Panc1 (cell line): ENCODE data around the gene KIFC3. TPM values are rescaled to one million over a fixed set of nuclear protein-coding genes. Genes with fewer than 3 reads are reported as not detected.

Experiments used
- ATAC-seq: fragments of 200-7000 bp; cut with Tn5 transposase; 2 replicates; pipeline ENCODE4 v1.9.1; 2020; ENCODE audit warnings: mild to moderate bottlenecking, moderate library complexity
- BruUV-seq: library from RNA; stranded (reverse); fragments of 400-500 nt; replicated peaks from 2 replicates; lab custom pipeline; 2021; lab: Mats Ljungman, UMichigan
- CTCF ChIA-PET: fragments of 300-600 bp; sonication (Branson Sonifier 250); formaldehyde crosslinking; loops from one replicate; lab custom pipeline; 2022; ENCODE audit warnings: antibody characterized with exemption; lab: Charles Lee
- POLR2A ChIA-PET: fragments of 300-600 bp; sonication (Branson Sonifier 250); formaldehyde crosslinking; loops from one replicate; lab custom pipeline; 2022; ENCODE audit warnings: antibody characterized with exemption; lab: Charles Lee
- DNase-seq: peaks from one replicate; pipeline ENCODE4 v3.0.0-alpha.2; 2010; ENCODE audit warnings: low read depth, low spot score
- H3K27ac ChIP-seq: 2 replicates; pipeline ENCODE4 v1.5.1; 2011; ENCODE audit warnings: mild to moderate bottlenecking, low read length, inconsistent platforms
- H3K27me3 ChIP-seq: fragments of 200-500 bp; sonication (Bioruptor generic); 2 replicates; pipeline ENCODE4 v1.6.0; 2014; ENCODE audit warnings: low read length, inconsistent platforms; ENCODE audit not compliant: control insufficient read depth, insufficient read depth
- H3K36me3 ChIP-seq: fragments of 200-500 bp; sonication (Bioruptor generic); 2 replicates; pipeline ENCODE4 v1.5.1; 2014; ENCODE audit warnings: inconsistent platforms, mild to moderate bottlenecking, low read length, moderate library complexity; ENCODE audit not compliant: control insufficient read depth, insufficient read depth
- H3K4me1 ChIP-seq: 2 replicates; pipeline ENCODE4 v1.5.1; 2011; ENCODE audit warnings: inconsistent platforms, mild to moderate bottlenecking, low read length, moderate library complexity; ENCODE audit not compliant: control insufficient read depth, insufficient read depth
- H3K4me3 ChIP-seq, 2 experiments: 2 replicates each; pipeline ENCODE4 v1.5.1; 2011 to 2012; ENCODE audit warnings: low read depth in 2 of 2, low read length in 2 of 2, mild to moderate bottlenecking in 2 of 2, inconsistent platforms in 1 of 2, moderate library complexity in 1 of 2
- H3K9me3 ChIP-seq: fragments of 200-500 bp; sonication (Bioruptor generic); 2 replicates; pipeline ENCODE4 v1.5.1; 2014; ENCODE audit warnings: low read depth, mild to moderate bottlenecking, inconsistent platforms, low read length, moderate library complexity; ENCODE audit not compliant: control insufficient read depth, insufficient read depth
- POLR2AphosphoS5 ChIP-seq: IDR thresholded peaks from 2 replicates; pipeline ENCODE4 v1.6.1; 2012; ENCODE audit warnings: mild to moderate bottlenecking, low read depth, low read length, moderate library complexity
- SIN3A ChIP-seq: IDR thresholded peaks from 2 replicates; pipeline ENCODE4 v1.6.1; 2012; ENCODE audit warnings: low read depth, mild to moderate bottlenecking, low read length, moderate library complexity, borderline replicate concordance; ENCODE audit not compliant: insufficient read depth
- TCF7L2 ChIP-seq: IDR thresholded peaks from 2 replicates; pipeline ENCODE4 v1.6.1; 2011; ENCODE audit warnings: mild to moderate bottlenecking, low read depth, low read length, inconsistent platforms
- in situ Hi-C: cut with HindIII; loops from 2 replicates; pipeline ENCODE4 v1.10.0; 2016; ENCODE audit warnings: low sequenced_read_pairs, low pct_unique_long_range_greater_than_20kb
- intact Hi-C: fragments of 100-400 bp; cut with micrococcal nuclease; formaldehyde crosslinking; loops from one replicate; pipeline ENCODE4 v1.10.0; 2022; ENCODE audit not compliant: unreplicated experiment
- total RNA-seq: library from RNA; stranded (reverse); gene quantifications from one replicate; pipeline ENCODE4 v1.2.1, GENCODE V29; 2021; ENCODE audit not compliant: unreplicated experiment
- TF ChIP-seq, protein P1 (sequence below), 2 experiments: IDR thresholded peaks; 2 replicates each; pipeline ENCODE4 v1.6.1; 2011 to 2012; ENCODE audit warnings: low read depth in 2 of 2, control low read depth in 1 of 2, low read length in 1 of 2, mild to moderate bottlenecking in 1 of 2, moderate library complexity in 1 of 2; ENCODE audit not compliant: insufficient read depth in 1 of 2
- TF ChIP-seq, protein P2 (sequence below): fragments of 450-650 bp; IDR thresholded peaks from 2 replicates; pipeline ENCODE4 v1.5.1; 2017; ENCODE audit warnings: mild to moderate bottlenecking

KIFC3 gene
- total RNA-seq, 1 experiment from 2014 or later: 51.5 TPM

DNA sequence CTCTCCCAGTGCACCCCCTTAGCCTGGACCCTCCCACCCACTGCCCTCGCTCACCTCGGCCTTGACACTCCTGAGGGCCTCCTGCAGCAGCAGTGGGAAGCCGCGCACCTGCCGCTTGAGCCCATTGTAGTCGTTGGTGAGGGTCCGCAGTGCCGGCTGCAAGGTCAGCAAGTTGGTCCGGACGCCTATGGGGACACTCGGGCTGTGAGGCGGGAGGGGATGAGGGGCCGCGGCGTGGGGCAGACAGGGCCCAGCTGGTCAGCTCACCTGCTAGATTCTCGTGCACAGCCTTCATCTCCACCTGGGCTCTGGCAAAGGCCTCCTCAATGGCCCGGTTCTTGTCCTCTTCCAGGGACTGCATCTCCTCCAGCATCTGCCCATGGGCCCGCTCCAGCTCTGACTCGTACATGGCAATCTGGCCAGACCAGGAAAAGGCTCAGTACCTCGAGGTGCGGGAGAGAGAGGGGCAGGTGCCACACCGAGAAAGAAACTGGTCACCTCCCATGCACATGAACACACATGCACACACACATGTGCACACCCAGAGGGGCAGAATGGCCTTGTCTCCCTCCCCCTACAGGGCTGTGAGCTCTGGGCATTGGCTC, 32.6 kb downstream of the KIFC3 start:
- ChIA-PET POLR2A (no interaction called here), CTCF (no interaction called here)
- Histone ChIP-seq H3K27ac (no peak overlapping the region), H3K4me1 (no peaks in the 10 kb centered on the region), H3K9me3 (no peaks in the 10 kb centered on the region), H3K4me3 (no peak overlapping the region), H3K36me3 (no peaks in the 10 kb centered on the region), H3K27me3 (no peaks in the 10 kb centered on the region)
- TF ChIP-seq TCF7L2 (no peak), SIN3A (no peak), POLR2AphosphoS5 (no peak)
- TF ChIP-seq, protein P1, sequence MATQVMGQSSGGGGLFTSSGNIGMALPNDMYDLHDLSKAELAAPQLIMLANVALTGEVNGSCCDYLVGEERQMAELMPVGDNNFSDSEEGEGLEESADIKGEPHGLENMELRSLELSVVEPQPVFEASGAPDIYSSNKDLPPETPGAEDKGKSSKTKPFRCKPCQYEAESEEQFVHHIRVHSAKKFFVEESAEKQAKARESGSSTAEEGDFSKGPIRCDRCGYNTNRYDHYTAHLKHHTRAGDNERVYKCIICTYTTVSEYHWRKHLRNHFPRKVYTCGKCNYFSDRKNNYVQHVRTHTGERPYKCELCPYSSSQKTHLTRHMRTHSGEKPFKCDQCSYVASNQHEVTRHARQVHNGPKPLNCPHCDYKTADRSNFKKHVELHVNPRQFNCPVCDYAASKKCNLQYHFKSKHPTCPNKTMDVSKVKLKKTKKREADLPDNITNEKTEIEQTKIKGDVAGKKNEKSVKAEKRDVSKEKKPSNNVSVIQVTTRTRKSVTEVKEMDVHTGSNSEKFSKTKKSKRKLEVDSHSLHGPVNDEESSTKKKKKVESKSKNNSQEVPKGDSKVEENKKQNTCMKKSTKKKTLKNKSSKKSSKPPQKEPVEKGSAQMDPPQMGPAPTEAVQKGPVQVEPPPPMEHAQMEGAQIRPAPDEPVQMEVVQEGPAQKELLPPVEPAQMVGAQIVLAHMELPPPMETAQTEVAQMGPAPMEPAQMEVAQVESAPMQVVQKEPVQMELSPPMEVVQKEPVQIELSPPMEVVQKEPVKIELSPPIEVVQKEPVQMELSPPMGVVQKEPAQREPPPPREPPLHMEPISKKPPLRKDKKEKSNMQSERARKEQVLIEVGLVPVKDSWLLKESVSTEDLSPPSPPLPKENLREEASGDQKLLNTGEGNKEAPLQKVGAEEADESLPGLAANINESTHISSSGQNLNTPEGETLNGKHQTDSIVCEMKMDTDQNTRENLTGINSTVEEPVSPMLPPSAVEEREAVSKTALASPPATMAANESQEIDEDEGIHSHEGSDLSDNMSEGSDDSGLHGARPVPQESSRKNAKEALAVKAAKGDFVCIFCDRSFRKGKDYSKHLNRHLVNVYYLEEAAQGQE (IDR thresholded peaks at IDR 0.05; ENCODE audit: insufficient read depth in 1 of 2, low read depth in 2 of 2, low read length in 1 of 2): no peak
- TF ChIP-seq, protein P2, sequence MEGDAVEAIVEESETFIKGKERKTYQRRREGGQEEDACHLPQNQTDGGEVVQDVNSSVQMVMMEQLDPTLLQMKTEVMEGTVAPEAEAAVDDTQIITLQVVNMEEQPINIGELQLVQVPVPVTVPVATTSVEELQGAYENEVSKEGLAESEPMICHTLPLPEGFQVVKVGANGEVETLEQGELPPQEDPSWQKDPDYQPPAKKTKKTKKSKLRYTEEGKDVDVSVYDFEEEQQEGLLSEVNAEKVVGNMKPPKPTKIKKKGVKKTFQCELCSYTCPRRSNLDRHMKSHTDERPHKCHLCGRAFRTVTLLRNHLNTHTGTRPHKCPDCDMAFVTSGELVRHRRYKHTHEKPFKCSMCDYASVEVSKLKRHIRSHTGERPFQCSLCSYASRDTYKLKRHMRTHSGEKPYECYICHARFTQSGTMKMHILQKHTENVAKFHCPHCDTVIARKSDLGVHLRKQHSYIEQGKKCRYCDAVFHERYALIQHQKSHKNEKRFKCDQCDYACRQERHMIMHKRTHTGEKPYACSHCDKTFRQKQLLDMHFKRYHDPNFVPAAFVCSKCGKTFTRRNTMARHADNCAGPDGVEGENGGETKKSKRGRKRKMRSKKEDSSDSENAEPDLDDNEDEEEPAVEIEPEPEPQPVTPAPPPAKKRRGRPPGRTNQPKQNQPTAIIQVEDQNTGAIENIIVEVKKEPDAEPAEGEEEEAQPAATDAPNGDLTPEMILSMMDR: no peak
- no peak for DNase-seq
- ATAC-seq: no peak
- in situ Hi-C loops (no loop called here), intact Hi-C loops (no loop called here)
- BruUV-seq: no TSS peak

DNA sequence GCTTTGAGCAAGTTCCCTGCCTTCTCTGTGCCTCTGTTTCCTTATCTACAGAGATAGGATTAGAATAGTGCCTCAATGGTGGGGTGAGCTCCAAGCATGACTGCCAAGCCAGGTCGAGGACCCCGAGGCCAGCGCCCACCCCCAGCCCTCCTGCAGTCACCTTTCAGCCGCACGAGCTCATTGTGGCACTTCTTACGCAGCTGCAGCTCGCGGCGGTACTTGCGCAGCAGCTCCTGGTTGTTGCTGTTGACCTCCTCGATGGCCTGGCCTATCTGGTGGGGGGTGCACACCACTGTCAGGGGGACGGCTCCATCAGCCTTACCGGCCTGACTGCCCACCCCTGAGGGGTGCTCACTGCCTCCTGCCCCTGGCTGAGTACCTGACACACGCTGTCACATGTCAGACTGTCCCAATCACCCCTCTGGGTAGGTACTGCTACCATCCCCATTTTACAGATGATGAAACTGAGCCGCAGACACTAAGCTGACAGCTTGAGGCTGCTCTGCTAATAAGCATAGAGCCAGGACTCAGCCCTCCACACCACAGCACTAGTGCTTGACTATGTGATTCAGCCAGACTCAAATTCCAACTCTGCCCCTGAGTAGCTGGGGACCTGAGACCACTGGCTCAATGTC, 35.5 kb downstream of the KIFC3 start:
- no TSS peak for BruUV-seq
- Histone ChIP-seq H3K27me3 (no peaks in the 10 kb centered on the region), H3K27ac (no peak overlapping the region), H3K36me3 (no peaks in the 10 kb centered on the region), H3K9me3 (no peaks in the 10 kb centered on the region), H3K4me3 (no peak overlapping the region), H3K4me1 (no peaks in the 10 kb centered on the region)
- TF ChIP-seq POLR2AphosphoS5 (no peak), SIN3A (no peak), TCF7L2 (no peak)
- TF ChIP-seq, protein P2: no peak
- TF ChIP-seq, protein P1 (IDR thresholded peaks at IDR 0.05; ENCODE audit: insufficient read depth in 1 of 2, low read depth in 2 of 2, low read length in 1 of 2): no peak
- POLR2A ChIA-PET: interaction anchor here (0.6 kb wide), 1 partner anchor 26 kb away, joined by 8 read pairs; no protein-coding TSS in a partner anchor
- ATAC-seq (no peak), DNase-seq (no peak)
- in situ Hi-C loops (no loop called here), intact Hi-C loops (no loop called here)
- CTCF ChIA-PET: no interaction called here
